Measurements from ENCODE around the gene TEKT5.
"Not testable (repeated sequence)": the region's sequence is repeated elsewhere in the genome, so short reads cannot be mapped to it uniquely, and the experiment has no call there.

The TEKT5 gene

GRCh38 chr16:10658943-10659342 lies 35.8 kb downstream of the TEKT5 start:
- DNase-seq (ENCODE audit: low spot score) = no peak

- no peak for DNase-seq (ENCODE audit: low spot score)
Observed at GRCh38 chr16:10657925-10658324, 36.8 kb downstream of the TEKT5 start.

DNA sequence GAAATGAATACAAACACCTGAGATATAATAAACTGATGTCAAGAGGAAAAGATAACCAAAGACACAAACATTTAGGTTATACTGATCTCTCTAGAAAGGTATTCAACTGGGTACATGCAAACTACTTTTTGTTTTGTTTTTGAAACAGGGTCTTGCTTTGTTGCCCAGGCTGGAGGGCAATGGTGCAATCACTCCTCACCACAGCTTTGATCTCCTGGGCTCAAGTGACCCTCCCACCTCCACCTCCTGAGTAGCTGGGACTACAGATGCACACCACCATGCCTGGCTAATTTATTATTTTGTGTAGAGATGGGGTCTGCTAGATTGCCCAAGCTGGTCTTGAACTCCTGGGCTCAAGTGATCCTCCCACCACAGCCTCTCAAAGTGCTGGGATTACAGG lies 38.1 kb downstream of the TEKT5 start:
- DNase-seq (ENCODE audit: low spot score) = no peak

DNA sequence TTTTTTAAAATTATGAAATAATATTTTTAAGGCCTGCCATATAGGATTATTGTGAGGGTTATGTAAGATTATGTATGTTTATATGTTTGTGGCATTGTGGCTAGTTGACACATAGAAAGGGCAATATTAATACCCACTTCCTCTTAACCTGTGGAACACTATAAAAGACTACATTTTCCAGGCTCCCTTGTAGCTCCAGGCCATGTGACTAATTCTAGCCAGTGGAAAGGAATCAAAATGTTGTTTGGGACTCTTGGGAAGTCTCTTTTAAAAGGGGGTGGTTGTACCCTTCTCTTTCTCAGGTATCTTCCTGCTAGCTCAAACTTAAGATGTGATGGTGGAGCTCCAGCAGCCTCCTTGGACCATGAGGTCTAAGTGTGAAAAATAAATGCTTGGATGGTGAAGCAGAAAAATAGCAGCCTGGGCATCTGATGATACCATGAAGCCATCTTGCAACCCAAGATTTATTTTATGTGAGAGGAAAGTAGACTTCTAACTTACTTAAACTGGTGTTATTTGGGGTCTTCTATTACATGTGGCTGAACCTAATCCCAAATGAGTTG lies 39.2 kb downstream of the TEKT5 start:
- no peak for DNase-seq (ENCODE audit: low spot score)

DNA sequence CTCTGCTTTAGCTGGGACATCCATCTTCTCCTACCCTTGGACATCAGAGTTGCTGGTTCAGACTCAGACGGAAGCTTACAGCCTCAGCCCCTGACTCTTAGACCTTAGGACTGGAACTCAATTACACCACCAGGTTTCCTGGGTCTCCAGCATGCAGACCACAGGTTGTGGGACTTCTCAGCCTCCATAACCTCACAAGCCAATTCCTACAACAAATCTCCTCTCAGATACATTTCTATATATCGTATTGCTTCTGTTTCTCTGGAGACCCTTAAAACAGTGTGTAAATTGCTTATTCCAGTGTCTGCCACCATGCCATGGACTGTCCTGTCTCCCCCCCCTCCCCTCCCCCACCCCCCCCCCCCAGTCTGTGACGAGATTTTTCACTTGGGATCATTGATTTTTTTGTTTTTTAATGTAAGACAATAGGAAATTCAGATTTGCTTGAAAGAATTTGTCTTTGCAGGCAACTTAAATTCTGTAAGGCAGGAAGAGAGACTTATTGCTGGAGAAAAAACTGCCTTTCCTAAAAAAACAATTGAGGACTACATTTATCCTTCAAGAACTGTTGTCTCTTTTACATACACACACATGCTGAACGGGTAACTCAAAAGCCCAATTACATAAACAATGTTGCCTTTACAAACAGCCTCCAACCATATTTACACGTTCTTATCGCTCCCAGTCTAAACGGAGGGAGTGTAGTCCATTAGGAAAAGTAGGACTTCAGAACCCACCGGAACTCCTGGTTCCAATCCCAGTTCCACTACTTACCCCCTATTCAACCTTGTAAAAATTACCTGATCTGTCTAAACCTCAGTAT lies 39.9 kb downstream of the TEKT5 start:
- DNase-seq (ENCODE audit: low spot score) = no peak

DNA sequence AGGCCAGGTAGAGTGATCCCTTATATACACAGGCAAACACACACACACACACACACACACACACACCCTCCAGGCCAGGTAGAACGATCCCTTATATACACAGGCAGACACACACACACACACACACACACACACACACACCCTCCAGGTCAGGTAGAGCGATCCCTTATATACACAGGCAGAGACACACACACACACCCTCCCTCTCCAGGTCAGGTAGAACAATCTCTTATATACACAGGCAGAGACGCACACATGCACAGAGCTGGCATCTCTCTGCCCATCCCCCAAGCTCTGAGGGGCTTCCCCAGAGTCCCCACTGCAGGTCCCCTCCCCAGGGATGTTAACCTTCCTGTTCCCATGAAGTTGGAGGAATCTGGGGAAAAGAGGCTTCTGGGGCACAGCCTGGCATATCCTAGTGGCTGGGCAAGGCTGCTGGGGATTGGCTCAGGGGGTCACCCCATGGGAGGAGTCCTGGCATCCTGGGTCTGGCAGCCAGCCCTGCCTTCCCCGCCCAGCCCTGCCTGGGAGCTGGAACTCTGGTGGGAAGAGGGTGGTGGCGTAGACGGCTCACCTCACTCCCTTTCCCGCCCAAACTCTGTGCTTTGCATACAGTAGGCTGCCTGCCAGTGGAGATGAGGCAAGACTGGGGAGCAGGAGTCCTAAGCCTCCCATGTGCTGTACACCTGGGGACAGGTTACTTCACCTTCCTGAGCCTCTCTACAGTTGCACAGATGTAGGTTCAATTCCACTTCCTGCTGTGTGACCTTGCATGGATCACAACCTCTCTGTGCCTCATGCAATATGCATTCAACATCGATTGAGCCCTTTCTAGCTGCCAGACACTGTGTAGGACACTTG lies 41.8 kb downstream of the TEKT5 start:
- no peak for DNase-seq (ENCODE audit: low spot score)

- DNase-seq (ENCODE audit: low spot score) = not testable (repeated sequence)
Observed at GRCh38 chr16:10649098-10649497, 45.6 kb downstream of the TEKT5 start.

- DNase-seq (ENCODE audit: low spot score) = no peak
Observed at GRCh38 chr16:10647721-10648296, 46.9 kb downstream of the TEKT5 start.

DNA sequence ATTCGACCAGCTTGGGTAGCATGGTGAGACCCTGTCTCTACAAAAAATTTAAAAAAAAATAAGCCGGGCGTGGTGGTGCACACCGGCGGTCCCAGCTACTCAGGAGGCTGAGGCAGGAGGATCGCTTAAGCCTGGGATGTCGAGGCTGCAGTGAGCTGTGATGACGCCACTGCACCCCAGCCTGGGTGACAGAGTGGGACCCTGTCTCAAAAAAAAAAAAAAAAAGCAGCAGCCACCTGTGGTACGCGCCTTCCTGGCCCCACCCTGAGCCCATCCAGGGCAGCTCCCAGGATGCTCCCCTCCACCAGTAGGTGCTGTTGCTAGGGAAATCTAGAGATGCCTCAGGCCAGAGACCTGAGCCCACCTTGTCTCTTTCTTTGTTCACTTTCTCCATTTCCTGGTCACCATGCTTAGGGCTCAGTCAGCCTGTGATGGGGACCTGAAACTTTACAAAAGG lies 47.4 kb downstream of the TEKT5 start:
- DNase-seq (ENCODE audit: low spot score) = no peak

DNA sequence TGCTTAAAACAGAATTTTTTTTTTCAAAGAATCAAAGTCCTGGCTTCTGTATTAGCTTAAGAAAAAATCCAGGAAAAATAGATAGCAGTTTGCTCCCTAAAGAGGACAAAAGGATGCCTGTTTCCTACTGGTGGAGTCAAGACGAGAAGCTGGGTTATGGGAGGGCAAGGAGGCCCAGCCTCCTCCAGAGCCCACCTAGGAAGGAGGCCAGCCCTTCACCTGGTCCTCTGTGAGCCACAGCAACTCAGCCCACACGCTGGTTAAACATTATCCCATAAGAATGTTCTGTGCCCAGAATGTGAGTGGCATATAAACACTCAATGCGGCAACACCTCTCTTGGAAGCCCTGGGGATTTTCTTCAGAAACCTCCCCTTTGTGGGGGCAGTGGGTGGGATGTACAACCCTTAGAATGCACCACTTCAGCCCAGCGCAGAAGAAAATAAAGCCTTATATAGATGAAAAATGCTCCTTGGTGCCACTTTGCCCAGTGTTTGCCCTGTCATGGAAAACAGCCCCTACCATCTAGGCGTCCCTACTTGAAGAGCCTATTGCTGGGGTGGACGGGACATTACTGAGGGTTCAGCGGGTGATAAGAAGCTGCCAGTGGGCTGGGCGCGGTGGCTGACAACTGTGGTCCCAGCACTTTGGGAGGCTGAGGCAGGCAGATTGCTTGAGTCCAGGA lies 48.0 kb downstream of the TEKT5 start:
- DNase-seq (ENCODE audit: low spot score) = no peak

- no peak for DNase-seq (ENCODE audit: low spot score)
Observed at GRCh38 chr16:10646228-10646580, 48.5 kb downstream of the TEKT5 start.

DNA sequence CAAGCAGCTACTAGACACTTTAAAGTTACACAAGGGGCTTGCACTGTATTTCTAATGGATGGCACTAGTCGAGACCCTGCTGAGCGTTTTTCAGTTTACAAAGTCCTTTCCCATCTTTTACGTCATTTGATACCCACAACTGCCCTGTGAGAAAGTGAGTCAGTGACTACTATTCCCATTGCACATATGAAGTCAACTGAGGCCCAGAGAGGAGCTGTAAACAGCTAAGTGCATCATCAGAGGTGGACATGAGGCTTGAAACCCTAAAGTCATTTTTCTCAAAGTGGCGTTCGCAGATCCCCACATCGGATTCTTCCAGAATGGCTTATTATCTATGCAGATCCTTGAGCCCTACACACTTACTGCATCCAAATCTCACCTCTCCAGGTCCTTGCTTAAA lies 50.6 kb downstream of the TEKT5 start:
- DNase-seq (ENCODE audit: low spot score) = no peak

DNA sequence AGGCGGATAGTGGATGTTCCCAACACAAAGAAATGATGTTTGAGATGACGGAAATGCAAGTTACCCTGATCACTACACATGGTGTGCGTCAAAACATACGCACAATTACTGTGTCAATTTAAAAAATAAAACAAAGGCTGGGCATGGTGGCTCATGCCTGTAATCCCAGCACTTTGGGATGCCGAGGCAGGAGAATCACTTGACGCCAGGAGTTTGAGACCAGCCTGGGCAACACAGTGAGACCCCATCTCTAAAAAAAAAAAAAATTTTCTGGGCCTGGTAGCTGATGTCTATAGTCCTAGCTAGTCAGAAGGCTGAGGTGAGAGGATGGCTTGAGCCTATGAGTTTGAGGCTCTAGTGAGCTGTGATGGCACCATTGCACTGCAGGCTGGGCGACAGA lies 51.8 kb downstream of the TEKT5 start:
- no peak for DNase-seq (ENCODE audit: low spot score)

DNA sequence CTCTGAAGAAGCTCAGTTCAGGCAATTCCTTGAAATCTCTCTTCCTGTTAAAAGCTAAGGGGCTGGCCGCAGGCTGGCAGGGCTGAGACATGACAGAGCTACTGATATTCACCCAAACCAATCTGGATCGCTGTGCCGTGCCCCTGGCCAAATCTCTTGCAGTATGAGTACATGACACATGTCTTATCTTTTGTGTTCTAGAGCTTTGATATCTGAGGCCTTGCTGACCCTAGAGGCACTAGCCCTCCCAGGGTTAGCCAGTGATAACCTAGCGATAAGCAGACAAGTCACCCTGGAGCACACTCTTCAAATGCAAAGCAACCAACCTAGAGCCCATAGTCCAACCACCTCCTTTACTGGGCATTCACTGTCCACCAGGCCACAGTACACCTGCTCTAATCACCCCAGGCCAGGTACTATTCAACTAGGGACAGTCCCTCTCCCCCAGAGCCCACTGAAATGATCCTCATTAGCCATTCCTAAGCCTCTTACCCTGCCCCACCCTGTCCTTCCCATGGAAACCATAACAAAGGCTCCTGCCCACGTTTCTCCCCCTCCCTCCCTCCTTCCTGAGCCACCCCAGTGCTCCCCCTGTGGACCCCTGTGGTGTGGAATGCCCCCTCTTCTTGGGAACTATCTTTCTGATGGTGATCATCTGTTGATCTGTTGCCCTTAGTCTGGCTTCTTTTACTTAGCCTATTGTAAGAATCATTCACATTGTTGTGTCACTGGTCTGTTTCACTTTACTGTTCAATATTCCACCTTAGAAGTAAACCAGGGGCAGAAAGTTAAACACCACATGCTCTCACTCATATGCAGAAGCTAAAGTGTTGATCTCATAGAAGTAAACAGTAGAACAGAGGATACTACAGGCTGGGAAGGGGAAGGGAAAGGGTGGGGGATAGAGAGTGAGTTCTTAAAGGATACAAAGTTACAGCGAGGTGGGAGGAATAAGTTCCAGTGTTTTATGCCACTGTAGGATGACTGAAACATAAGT lies 52.5 kb downstream of the TEKT5 start:
- no peak for DNase-seq (ENCODE audit: low spot score)

GRCh38 chr16:10641555-10641952 lies 53.2 kb downstream of the TEKT5 start:
- DNase-seq (ENCODE audit: low spot score) = no peak

- no peak for DNase-seq (ENCODE audit: low spot score)
Observed at GRCh38 chr16:10640934-10641333, 53.8 kb downstream of the TEKT5 start.

GRCh38 chr16:10638101-10638500 lies 56.6 kb downstream of the TEKT5 start:
- DNase-seq (ENCODE audit: low spot score) = no peak

- DNase-seq (ENCODE audit: low spot score) = no peak
Observed at GRCh38 chr16:10637337-10638037, 57.2 kb downstream of the TEKT5 start.

DNA sequence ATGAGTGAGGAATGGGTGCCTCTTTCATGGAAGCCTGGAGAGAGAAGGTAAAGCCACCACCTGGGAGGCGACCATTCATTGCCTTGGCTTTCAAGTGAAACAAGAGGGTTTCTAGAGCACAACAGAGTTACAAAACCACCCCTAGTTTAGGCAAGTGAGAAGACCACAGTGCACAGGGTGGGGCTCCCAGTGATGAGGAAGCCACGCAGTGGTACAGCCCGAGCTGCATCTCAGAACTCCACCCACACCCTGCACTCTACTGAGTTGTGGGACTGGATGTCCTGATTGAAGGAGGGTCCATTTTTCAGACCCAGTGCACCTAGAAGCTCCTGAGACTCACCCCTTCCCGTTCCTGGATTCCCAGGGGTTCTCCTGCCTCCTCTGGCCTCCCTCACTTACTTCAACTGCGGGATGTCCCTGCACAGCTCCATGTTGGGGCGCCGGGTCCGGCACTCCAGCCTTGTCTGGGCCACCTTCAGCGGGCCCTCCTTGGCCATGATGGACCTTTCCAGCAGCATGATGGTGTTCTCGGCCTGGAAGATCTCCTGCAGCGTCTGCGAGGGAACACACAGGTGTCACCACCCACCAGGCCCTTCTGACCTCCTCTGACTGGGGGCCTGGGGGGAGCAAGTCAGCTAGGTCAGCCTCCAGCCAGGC lies 59.2 kb downstream of the TEKT5 start:
- no peak for DNase-seq (ENCODE audit: low spot score)

- DNase-seq (ENCODE audit: low spot score) = not testable (repeated sequence)
Observed at GRCh38 chr16:10633429-10633828, 61.3 kb downstream of the TEKT5 start.

All from HuH-7 (cell line).